Ecto neural progenitor cell (in vitro differentiated cells): Measurements from ENCODE around the gene TRIM71.
"Not testable (repeated sequence)": the region's sequence is repeated elsewhere in the genome, so short reads cannot be mapped to it uniquely, and the experiment has no call there.

ENCODE experiments used
- DNase-seq: peaks from one replicate; pipeline ENCODE4 v3.0.0-alpha.2; 2018; ENCODE audit warnings: low spot score

Gene TRIM71

DNA sequence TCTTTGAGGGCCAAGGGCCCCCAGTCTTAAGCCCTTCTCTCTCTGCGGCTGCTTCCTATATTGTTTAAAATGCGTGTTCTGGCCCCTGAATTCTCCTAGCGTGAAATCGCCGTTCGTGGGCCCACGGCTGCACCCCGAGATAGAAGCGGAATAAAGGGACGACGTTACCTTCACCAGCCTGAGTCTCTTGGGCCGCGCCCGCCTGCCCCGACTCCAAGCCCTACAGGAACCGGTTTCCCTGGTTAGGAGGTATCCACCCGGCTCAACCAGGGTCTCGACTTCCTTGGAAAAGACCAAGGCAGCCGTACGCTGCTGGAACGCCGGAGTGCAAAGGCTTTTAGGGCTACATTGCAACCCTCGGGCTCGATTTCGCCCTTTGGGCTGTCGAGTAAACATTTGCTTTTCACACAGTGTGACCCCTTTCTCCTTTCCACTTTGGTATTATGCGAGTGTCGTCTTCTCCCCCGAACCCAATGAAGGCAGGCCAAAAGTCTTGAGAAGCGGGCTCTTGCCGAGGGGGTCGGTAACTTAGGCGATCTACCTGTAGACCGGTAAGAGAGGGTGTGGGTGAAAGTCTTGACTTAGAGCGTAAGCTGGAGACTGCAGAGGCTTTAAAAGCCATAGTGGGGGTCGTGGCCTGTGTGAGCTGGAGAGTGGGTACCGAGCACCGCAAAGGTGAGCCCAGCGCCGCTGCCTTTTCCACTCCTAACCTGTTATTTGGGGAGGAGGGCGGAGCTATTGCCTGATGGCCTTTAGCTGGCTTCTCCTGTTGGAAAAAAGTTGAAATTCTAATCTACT lies 2.0 kb downstream of the TRIM71 start:
- no peak for DNase-seq

DNA sequence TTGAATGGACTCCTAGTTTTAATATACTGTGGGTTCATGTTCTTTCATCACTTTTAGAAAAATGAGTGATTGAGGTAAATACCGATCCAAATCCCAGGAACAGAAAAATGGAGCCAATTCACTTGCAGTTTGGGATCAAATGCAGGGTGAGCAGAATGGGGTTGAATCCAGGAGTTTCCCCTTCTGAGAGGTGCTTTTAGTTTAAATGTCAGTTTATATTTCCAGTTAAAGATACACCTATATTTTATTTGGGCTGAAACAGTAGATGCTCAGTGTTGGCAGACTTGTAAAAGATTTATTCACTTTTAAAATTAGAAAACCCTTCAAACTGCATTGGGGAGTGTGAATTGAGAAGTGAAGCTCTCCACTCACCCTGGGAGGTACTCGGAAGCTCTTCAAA lies 2.6 kb downstream of the TRIM71 start:
- no peak for DNase-seq

DNA sequence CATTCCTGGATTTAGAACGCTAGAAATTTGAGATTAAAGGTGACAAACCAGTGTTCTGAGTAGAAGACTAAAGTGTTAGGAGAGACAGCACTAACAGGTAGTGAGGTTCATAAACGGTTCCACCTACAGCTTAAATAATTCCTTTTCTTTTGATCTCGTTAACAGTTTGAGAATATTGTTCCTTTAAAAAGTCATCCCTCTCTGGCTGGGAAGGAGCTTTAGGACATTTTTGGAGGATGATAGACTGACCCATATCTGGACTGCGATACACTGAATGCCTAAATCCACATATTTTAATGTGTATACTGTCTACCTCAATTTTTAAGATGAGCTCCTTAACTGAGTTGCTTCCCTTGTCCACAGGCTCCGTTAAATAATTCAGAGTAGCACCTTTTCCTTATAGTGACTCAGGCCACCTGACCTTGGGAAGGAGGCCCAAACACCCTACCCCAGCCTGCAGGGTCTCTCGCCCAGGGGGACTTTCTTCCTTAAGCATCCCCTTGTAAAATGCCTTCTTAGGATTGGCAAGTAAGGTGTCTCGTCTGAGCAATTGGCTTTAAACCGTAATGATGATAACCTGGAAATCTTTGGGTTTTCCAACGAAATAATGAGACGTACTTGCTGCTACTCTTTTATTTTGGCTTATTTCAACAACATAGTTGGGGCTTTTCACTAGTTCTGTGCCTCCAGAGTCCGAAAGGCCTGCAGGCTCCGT lies 3.3 kb downstream of the TRIM71 start:
- no peak for DNase-seq

DNA sequence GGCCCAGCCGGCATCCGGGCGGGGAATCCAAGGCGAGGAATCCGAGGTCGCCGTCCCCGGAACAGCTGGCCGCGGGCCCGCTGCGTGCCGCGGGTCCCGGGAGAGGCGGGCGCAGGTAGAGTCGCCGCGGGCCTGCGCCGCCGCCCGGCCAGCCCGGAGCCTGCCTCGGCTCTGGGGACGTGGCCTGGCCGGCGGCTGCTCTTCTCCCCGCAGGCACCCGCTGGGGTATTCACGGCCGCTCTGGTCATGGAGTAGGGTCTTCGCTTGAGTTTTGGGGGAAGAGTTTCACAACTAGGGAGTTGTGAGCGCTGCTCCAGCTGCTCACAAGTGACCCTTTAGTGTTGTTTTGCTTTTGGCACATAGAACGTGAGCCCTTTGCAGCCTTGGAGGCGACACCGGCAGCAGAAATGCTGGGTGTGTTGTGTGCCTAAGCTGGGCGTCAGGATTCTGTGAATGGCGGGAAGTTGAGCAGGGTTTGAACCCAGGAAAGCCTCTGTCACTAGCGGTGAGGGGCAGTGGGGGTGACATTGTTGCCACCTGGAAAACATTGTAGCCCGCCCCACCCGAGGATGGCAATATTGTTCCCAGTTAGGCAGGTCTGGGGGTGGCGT lies 4.0 kb downstream of the TRIM71 start:
- DNase-seq: no peak

DNA sequence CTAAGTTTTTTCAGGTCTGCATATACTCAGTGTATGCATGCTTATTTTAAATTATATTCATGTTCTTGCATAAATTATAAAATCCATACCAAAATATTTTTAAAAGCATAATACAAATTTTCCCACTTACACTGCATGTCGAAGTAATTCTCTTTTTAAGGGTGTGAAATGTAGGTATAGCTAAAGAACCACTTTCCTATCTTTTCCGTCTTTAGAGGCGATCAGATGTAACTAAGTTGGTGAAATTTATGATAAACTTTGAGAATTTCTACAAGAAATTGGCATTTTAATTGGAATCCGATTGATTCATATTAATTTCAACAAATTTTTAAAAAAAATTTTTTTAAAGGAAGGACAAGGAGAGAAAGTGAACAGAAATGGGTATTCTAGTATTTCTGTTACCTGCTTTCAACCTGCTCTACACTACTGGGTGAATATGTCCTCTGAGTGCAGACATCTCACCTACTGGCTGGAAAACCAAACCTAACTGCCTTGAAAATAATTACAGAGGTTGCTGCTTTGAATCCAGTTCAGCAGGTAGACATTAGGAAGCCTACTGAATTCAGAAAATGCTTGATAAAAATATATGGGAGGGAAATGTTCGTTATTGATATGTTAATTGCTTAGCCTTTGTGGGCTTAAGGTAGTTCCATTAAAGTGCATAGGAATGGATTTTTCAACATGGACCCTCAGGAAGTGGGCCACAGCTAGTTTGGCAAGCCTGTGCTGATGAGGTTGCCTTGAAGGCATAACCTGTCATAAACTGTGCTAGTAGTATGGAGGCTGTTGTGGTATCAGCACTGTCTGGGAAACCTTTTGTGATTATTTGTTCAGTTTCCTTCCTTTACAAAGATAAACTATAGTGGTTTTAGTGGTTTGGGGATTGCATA lies 5.1 kb downstream of the TRIM71 start:
- no peak for DNase-seq

DNA sequence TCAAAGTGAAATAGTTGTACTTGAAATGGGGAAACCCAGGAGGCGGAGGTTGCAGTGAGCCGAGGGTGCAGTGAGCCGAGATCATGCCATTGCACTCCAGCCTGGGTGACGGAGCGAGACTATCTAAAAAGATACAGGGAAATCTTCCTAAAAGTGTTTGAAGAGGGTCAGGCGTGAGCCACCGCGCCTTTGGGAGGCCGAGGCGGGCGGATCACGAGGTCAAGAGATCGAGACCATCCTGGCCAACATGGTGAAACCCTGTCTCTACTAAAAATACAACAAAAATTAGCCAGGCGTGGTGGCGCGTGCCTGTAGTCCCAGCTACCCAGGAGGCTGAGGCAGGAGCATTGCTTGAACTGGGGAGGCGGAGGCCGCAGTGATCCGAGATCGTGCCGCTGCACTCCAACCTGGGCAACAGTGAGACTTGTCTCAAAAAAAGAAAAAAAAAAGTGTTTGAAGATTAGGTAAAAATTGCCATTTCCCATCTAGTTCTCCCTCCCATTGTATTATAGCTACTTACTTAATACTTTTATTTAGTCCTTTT lies 5.9 kb downstream of the TRIM71 start:
- DNase-seq: not testable (repeated sequence)

DNA sequence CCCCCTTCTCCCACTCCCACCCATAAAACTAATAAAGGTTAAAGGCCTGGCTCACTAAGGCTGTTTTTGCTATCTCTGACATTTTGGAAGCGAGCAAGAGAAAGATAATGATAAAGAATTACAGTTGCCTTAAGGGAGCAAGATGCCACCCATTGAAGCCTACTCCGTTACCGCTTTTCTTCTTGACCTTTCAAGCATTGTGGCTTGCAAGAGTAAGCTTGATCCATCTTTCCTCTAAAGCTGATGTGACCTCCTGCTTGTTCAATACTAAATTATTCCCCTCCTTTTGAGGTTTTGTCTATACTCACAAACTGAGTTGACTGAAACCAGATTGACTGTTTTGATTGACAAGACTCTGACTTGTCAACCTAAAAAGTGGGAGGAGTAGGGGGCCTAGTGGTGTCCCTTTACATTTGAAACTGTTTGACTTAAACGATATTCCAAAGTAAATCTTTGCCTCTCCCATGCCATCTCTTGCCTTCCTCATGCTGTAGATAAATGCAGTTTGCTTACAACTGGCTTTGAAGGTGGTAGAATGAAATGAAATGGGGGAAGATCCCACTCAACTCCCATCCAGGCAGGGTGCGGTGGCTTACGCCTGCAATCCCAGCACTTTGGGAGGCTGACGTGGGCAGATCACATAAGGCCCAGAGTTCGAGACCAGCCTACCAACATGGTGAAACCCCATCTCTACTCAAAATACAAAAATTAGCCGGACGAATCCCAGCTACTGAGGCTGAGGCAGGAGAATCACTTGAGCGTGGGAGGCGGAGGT lies 8.0 kb downstream of the TRIM71 start:
- no peak for DNase-seq

DNA sequence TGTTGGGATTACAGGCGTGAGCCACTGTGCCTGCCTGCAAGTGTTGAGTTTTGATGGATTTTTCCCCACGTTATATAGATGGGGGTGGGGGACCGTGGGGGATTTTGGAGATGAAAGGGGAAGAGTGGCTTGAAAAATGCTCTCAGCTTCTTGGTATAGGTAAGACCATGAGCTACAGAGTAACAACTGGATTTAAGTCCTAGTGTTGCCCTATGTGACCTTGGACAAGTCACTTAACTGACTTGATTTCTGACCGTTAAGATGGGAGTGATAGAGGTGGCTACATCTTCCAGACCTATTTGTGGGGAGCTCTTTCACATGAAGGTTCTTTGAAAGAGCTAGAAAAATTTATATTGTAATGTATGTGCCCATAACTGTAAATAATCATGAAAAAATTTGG lies 13.3 kb downstream of the TRIM71 start:
- no peak for DNase-seq

DNA sequence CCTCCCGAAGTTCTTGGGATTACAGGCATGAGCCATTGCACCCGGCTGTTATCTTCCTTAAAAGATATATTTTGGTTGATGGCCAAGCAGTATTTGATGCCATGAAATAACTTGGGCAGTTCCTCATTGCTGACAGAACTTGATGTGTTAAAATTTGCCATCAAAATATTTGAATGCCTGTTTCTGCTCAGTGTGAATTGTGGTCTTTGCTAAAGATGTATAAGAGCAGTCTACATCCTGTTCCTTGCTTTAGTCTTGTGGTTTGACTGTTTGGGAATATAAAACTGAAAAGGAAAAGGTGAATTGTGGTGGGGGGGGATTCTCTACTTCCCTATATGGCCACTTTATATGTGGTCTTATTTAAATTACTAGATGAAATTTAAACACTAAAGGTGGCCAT lies 14.0 kb downstream of the TRIM71 start:
- DNase-seq: no peak

DNA sequence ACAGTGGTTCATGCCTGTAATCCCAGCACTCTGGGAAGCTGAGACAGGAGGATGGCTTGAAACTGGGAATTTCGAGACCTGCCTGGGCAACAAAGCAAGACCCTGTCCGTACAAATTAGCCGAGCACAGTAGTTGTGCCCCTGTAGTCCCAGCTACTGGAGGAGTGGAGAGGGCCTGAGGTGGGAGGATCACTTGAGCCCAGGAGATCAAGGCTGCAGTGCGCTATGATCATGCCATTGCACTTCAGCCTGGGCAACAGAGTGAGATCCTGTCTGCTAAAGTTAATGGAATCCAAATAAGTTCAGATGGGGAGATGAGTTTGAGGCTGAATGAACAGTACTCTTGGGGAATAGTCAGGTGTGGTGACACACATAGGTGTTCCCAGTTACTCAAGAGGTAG lies 14.4 kb downstream of the TRIM71 start:
- no peak for DNase-seq

DNA sequence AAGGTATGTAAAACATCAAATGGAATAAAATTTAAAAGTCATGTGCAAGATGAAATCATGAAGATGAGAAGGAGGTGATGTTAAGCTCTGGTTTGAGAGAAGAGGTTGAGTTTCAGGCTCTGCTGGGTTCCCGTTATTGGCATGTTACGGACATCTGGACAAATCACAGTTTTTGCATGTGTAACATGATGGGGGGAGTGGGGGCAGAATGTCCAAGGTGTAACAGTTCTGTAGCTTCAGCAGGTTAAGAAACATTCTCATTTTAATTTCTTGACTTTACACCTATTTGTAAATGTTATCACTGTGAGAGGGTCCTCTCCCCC lies 17.2 kb downstream of the TRIM71 start:
- DNase-seq: no peak

DNA sequence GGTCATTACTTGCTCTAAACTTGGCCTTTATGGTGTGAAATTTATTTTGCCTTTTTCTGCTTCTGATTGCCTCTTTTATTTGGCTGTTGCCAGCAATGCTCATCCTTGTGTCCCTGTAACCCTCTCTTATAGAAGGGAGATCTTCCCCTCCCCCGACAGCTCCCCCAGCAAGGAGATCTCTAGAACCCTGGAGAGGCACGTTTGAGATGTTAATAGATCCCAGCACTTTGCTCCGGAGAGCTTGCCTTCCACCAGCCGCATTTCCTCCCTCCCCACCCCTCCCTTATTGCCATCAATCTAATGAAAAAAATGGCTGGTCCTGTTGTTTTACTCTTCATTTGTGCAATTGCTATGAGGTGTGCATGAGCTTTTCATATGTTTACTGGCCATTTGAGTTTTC lies 18.2 kb downstream of the TRIM71 start:
- DNase-seq: no peak

DNA sequence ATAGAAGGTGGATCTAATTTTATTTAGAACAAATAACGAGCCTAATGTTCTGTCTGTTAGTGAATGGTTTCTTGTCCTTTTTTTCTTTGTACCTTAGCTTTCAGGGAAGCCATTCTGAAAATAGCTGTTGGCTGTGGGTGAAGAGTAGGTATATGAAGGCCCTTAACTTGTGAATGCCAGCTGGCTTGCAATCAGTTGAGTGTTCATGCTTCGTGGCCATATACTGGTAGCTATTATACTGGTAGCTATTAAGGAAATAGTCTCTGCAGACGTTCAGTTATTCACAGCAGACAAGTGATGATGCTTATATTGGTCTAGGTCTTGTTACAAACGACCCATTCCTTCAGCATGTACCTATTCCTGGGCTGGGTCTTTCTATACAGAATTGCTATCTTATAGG lies 18.8 kb downstream of the TRIM71 start:
- no peak for DNase-seq

DNA sequence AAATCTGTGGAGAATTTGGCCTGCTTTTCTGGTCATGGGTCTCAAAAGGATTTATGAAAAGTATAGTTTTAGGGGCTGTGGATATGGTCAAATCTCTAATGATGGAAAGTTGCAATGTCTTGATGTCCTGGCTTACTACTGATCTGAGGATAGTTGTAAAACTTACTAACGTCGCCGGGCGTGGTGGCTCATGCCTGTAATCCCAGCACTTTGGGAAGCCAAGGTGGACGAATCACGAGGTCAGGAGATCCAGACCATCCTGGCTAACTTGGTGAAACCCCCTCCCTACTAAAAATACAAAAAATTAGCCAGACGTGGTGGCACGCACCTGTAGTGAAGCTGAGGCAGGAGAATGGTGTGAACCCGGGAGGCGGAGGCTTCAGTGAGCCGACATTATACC lies 19.6 kb downstream of the TRIM71 start:
- DNase-seq: no peak

DNA sequence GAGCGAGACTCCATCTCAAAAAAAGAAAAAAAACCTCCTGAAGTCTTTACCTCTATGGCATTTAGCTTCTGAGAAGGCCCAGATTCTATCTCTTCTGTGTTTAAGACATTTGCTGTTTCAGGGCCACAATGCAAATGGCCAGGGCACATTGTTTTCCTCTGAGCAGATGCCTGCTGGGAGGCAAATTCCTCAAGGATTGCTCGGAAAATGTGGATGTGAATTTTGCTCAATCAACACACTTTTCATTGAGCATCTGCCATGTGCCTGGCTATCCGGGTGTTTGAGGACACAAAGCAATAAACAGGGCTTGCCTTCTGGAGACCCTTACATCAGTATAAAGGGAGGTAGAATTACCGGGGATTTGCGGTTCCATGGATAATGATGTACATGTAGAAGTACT lies 20.0 kb downstream of the TRIM71 start:
- no peak for DNase-seq

DNA sequence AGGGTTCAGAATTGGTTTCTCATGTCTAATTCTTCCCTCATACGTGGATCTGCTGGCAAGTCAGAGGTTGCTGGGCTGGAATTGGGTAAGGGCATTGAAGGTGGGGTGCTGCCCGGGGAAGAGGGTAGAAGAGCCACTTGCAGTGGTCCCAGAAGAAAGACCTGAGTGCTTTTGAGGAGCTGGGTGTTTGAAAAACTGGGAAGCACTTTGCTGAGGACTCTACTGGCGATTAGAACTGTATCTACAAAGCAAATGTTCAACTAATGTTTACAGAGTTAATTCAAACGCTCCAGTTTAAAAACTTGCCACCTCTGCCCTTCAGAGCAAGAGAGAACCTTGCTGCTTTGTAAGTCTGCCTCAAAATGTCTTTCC lies 21.9 kb downstream of the TRIM71 start:
- peak; percentile 42 for DNase-seq

DNA sequence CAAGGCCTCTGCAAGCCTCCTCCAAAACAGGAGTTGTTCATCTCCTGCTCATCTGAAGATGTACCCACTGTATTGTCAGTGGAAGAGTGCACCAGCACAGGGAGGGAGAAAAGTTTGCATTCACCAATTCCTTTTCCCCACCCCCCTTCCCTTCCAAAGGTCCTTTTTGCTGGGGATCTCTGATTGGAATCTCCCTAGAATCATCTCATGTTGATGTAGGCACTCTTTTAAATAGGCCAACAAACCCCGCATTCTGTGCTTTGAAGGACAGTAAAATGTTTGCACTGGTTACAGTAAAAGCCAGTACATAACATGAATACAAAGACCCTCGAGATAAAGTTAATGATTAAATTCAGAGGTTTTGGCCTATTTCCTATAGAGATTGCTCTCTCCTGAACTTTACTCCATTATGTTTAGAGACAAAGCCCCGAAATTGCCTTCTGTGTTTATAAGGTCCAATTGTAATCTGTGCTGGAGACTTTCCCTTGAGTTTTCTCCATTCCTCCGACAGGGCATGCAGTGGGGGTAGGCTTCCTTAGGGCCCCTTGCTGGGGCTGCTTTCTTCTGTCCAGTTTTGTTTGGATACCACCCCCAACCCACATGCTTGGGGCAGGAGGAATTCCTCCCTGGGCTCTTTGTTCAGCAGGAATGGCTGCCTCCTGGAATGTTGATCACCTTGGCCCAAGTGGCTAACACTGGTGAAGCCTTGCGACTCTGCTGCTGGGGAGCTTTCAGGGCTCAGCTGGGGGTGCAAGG lies 22.5 kb downstream of the TRIM71 start:
- peak; percentile 76 for DNase-seq

DNA sequence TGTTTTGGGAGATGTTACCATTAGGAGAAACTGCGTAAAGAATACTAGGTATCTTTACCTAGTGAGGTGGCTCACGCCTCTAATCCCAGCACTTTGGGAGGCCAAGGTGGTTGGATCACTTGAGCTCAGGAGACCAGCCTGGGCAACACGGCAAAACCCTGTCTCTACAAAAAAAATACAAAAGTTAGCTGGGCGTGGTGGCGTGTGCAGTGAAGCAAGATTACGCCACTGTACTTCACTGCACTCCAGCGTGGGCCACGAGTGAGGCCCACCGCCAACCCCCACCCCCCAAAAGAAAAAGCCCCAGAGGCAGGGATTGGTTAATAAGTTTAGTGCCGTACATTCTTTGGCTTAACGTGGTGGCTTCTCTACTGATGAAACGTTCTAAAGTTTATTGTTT lies 23.5 kb downstream of the TRIM71 start:
- DNase-seq: peak; percentile 45

DNA sequence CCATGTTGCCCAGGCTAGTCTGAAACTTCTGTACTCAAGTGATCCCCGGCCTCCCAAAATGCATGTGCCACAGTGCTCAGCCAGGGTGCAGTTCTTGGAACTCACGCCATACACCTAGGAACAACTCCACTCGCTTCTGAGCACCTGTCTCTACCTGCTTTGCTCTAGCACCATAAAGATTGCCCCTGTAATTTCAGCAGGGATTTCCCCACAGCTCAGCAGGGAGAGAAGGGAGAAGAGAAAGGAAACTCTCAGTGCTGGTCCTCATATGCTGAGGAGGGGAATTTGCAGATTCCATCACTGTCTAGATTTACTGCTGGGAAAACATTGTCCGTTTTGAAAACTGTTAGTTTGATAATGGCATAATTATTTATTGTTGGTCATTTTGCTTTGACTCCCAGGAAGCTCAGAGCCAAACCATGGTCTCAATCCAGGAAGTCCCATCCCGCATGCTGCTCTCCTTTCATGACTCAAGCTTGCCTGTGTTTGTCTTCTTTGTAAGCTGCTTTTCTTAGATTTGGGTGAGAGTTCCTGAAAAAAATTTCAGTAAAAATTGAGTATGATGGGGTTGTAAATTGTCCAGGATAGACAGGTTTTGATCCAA lies 24.2 kb downstream of the TRIM71 start:
- DNase-seq: peak; percentile 40

DNA sequence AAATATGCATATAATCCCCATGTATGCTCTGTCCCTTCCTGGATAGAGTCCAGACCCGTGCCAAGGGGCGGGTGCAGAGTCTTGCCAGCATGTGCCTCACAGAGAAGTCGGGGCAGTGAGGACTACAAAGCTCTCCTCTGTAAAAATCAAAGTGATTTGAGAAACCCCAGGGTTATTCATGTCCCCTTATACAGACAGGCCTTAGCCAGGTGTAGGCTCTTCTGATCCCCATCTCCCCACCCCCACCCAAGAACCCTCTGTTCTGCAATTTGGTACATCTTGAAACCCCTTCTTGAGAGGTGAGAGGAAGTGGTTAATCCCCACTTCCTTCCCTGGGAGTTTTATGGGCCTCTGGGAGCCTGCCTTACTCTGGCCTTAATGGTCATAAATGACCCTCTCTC lies 24.7 kb downstream of the TRIM71 start:
- DNase-seq: peak; percentile 52
